CD4-positive, alpha-beta T cell treated with Interleukin-17A for 1 hour (primary cell): ENCODE data around the gene PABPC1L.

ENCODE experiments used
- DNase-seq: peaks from one replicate; pipeline ENCODE4 v3.0.0-alpha.2; 2020

PABPC1L gene

DNA sequence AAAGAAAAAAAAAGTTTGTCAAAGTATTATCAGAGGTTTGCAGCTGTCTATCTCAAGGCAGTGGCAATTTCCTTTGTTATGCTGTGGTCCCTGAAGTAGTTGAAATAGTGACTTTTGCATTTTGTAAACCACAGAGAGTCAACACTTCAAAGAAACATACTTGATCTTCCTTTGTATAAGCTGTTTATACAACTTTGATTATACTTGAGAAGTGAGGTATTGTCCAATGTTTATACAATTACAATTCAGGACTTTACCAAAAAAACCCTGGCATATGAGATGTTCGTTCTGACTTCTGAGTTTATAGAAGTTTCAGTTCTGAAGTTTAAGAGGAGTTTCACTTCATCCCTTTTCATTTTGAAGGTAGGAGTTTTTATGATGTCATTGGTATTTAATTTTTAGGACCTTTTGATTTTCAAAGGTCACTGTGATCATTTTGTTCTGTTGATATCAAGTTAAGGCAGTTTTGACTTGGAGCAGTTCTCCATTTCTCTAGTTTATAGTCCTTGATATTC lies 60.4 kb downstream of the PABPC1L start:
- DNase-seq, result peak; percentile 73

DNA sequence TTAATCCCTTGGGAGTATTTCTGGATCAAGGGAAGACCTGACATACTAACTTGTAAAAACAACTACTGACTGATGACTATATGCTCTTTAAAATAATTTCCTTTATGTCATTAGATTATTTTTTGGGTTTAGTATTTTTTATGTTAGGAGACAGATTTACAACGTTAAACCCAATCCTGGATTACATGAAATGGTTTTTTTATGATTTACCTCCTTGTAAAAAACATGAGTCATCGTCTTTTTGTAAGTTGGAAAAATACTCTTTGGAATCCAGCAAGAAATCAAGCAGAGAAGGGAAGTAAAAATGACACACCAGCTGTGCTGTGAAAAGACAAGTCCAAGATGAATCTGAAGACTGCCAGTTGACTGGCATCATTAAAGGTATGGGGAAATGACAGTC lies 63.2 kb downstream of the PABPC1L start:
- DNase-seq, result no peak

DNA sequence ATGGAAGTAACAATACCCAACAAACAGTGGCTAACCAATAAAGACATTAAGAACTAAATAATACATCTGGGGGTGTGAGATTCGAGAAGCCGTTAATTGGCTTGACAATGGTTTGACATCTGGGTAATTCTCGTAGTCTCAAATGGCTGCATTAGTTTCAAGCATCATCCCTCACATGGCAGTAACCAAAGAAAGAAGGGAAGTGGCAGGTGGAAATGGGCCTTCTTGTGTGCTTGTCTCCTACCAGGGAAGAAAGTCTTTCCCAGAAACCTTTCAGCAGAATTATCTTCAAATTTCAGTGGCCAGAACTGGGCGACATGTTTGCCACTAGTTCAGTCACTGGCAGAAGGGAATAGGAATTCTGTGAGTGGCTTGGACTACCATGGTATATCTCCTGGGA lies 66.8 kb downstream of the PABPC1L start:
- DNase-seq, result no peak

DNA sequence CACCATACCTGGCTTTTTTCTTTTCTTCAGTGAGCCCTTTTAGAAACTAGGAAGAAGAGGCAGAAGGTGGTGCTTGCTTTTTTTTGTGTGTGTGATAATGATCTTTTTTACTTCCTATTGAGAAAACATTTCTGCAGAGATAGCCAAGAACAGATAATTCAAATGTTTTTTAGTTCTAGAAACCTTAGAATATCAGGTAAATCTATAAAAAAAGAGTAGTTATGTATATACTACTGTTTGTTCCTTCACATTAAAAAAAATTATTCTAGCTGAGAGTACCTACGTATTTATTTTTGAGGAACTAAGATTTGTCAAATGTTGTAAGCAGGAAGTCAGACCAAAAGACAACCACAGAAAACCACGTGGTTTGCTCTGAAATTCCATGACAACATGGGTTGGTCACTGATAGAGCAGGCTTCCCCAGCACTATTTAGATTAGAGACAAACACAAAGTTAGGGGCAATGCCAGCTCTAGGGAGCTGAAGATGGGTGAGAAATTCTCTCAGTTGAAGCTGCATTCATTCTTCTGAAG lies 69.3 kb downstream of the PABPC1L start:
- peak; percentile 92 for DNase-seq

DNA sequence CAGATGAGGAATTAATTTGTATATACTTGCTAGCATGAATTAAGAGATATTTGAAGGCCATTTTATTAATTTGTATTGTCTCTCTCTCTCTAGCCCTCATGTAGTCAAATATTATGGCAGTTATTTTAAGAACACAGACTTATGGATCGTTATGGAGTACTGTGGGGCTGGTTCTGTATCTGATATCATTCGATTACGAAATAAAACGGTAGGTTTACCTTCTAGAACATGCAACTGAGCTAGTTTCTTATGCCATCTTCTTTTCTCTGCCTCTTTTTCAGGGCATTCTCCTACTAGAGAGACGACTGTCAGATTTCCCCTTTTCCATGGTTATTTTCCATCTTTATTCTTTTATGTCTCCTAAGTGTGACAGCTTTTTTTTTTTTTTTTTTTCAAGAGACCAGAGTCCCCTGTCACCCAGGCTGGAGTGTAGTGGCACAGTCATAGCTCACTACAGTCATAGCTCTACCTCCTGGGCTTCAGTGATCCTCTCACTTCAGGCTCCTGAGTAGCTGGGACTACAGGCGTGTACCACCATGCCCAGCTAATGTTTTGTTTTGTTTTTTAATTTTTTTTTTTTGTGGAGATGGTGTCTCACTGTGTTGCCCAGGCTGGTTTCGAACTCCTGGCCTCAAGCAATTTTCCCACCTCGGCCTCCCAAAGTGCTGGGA lies 72.0 kb downstream of the PABPC1L start:
- no peak for DNase-seq

DNA sequence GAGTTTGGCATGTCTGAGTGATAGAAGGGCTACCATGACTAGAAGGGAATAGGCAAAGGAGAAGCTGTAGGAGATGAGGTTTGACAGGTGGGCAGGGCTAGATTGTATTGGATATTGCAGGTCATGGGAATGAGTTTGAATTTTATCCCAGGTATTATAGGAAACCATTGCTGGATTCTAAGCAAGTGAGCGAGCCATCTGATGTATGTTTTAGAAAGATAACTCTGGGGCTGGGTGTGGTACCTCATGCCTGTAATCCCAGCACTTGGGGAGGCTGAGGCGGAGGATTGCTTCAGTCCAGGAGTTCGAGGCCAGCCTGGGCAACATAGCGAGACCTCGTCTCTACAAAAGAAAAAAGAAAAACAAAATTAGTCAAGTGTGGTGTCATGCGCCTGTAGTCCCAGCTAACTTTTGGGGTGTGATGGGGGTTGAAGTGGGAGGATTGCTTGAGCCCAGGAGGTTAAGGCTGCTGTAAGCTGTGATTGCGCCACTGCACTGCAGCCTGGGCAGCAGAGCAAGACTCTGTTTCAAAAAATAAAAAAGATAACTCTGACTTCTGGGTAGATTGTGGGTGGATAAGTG lies 73.3 kb downstream of the PABPC1L start:
- no peak for DNase-seq

DNA sequence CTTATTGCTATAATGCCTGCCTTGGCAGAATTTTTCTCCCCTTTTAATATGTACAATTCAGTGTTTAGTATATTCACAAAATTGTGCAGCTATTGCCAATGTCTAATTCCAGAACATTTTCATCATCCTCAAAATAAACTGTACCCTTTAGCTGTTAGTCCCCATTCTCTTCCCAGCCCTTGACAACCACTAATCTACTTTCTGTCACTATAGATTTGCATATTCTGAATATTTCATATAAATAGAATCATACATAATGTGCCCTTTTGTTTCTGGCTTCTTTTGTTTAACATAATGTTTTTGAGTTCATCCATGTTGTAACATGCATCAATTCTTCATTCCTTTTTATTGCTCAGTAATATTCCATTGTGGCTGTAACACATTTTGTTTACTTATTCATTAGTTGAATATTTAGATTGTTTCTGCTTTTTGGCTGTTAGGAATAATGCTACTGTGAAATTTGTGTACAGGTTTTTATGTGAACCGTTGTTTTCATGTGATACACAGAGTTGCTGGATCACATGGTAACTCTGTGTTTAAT lies 78.8 kb downstream of the PABPC1L start:
- DNase-seq, result no peak
